Prostate gland (tissue), 2 donors: ENCODE measurements around the gene ZNF227. TPM values are rescaled to one million over a fixed set of nuclear protein-coding genes. Genes with fewer than 3 reads are reported as not detected.
"Not testable (repeated sequence)": the region's sequence is repeated elsewhere in the genome, so short reads cannot be mapped to it uniquely, and the experiment has no call there.

Source experiments
- DNase-seq: peaks from one replicate; pipeline ENCODE4 v3.0.0-alpha.2; 2019; ENCODE audit warnings: low spot score
- H3K27ac ChIP-seq, 2 donors: fragments of 200-600 bp; sonication (generic); 2 replicates each; pipeline ENCODE4 v1.5.1; 2017 to 2019
- H3K27me3 ChIP-seq: fragments of 200-600 bp; sonication (generic); replicated peaks from 2 replicates; pipeline ENCODE4 v1.5.1; 2019; ENCODE audit not compliant: insufficient read depth
- H3K36me3 ChIP-seq, 2 donors: fragments of 200-600 bp; sonication (generic); 1 replicate in 1 of 2; 2 replicates in 1 of 2; pipeline versions ENCODE4 v1.5.1 to v1.8.1; 2017 to 2019
- H3K4me1 ChIP-seq: fragments of 200-600 bp; sonication (generic); replicated peaks from 2 replicates; pipeline ENCODE4 v1.5.1; 2019
- H3K4me3 ChIP-seq, 2 donors: fragments of 200-600 bp; sonication (generic); 2 replicates each; pipeline ENCODE4 v1.5.1; 2017 to 2019
- H3K9me3 ChIP-seq: fragments of 200-600 bp; sonication (generic); 2 replicates; pipeline ENCODE4 v1.5.1; 2017
- CTCF ChIP-seq, 4 experiments: fragments of 200-600 bp in 2 of 4; fragments of 450-650 bp in 2 of 4; sonication (generic) in 2 of 4; IDR thresholded peaks; 1 replicate in 3 of 4; 2 replicates in 1 of 4; pipeline ENCODE4 v1.5.1; 2016 to 2019; ENCODE audit warnings: antibody characterized with exemption in 4 of 4, mild to moderate bottlenecking in 2 of 4, moderate library complexity in 2 of 4
- POLR2A ChIP-seq: fragments of 450-650 bp; IDR thresholded peaks from one replicate; pipeline ENCODE4 v1.6.1; 2016; ENCODE audit warnings: antibody characterized with exemption, mild to moderate bottlenecking
- POLR2AphosphoS5 ChIP-seq: sonication (generic); formaldehyde crosslinking; IDR thresholded peaks from one replicate; pipeline ENCODE4 v1.6.1; 2017; ENCODE audit warnings: antibody characterized with exemption
- WGBS: methylation state at CpG from one replicate; pipeline ENCODE4 v1.1.5; 2018; 5-methylcytosine and 5-hydroxymethylcytosine counted together
- intact Hi-C: fragments of 100-400 bp; cut with DNase I; formaldehyde crosslinking; loops from one replicate; pipeline ENCODE4 v1.14.2; 2022
- total RNA-seq, 2 donors: library from RNA; depleted of rRNA; stranded (reverse); fragments of >200 nt; gene quantifications; one replicate each; pipeline ENCODE4 v1.1.0, GENCODE V29; 2016

Gene ZNF227
- total RNA-seq = 10 to 100 TPM; 17.0 to 26.4 TPM

GRCh38 chr19:44212250-44212865 is at the start of gene ZNF227:
Gene ZNF227, plus strand, starts transcription at chr19:44212532. Its CDS starts 5,261 bp downstream, at chr19:44217793.
- Histone ChIP-seq H3K27me3 (no peaks in the 10 kb centered on the region), H3K36me3 (no peaks in the 10 kb centered on the region), H3K27ac (peak within 1 kb of the TSS; percentile 87 to 88), H3K4me3 (peak within 1 kb of the TSS; percentile 69 to 73), H3K9me3 (no peaks in the 10 kb centered on the region), H3K4me1 (no peaks in the 10 kb centered on the region)
- intact Hi-C loops = loop anchor here (2.0 to 5.0 kb wide), 2 partner anchors 48 to 100 kb away; partner anchors contain the start of genes ZNF225 and ZNF226
- under 1% methylated on average over 37 of the region's 37 CpGs for WGBS
- TF ChIP-seq CTCF (IDR thresholded peaks at IDR 0.05) (peak in 1 of 4 experiments; percentile 0), POLR2A (peak; percentile 23), POLR2AphosphoS5 (peak; percentile 88)
- DNase-seq = peak; percentile 93

GRCh38 chr19:44163789-44164188 is 48.5 kb upstream of the ZNF227 start:
- no peaks in the 10 kb centered on the region for H3K27me3 ChIP-seq
- H3K9me3 ChIP-seq = no peaks in the 10 kb centered on the region
- WGBS = 90% methylated on average over 2 of the region's 2 CpGs
- no peak overlapping the region for H3K27ac ChIP-seq
- peaks cover 0 to 3% of the 10 kb centered on the region in 2 donors for H3K36me3 ChIP-seq
- no peak overlapping the region for H3K4me3 ChIP-seq
- H3K4me1 ChIP-seq = peaks cover 6% of the 10 kb centered on the region
- DNase-seq = no peak
- TF ChIP-seq POLR2A (no peak), POLR2AphosphoS5 (no peak)
- intact Hi-C loops = loop anchor here (2.0 kb wide), 1 partner anchor 49 kb away; the partner anchor contains the start of gene ZNF227

- Histone ChIP-seq H3K27me3 (no peaks in the 10 kb centered on the region), H3K4me1 (peaks cover 6% of the 10 kb centered on the region), H3K36me3 (peaks cover 2 to 3% of the 10 kb centered on the region in 2 donors), H3K27ac (peak overlapping the region; percentile 80 to 88), H3K4me3 (peak overlapping the region; percentile 71 to 84), H3K9me3 (no peaks in the 10 kb centered on the region)
- WGBS = 80% methylated on average over 3 of the region's 3 CpGs
- DNase-seq = no peak
- intact Hi-C loops = loop anchor here (2.0 kb wide), 1 partner anchor 49 kb away; the partner anchor contains the start of gene ZNF227
- TF ChIP-seq POLR2AphosphoS5 = no peak
- no peak for TF ChIP-seq POLR2A
- TF ChIP-seq CTCF (IDR thresholded peaks at IDR 0.05) = no peak
These were observed 48.0 kb upstream of the ZNF227 start for GRCh38 chr19:44164327-44164672.

GRCh38 chr19:44164673-44165512 is 47.4 kb upstream of the ZNF227 start, which contains the start of gene ZNF226:
Gene ZNF226, plus strand, starts transcription at chr19:44165100. Its CDS starts 4,981 bp downstream, at chr19:44170081.
- intact Hi-C loops = loop anchor here (2.0 to 5.0 kb wide), 2 partner anchors 48 to 53 kb away; partner anchors contain the start of genes ZNF225 and ZNF227
- Histone ChIP-seq H3K4me3 (peak within 1 kb of the TSS; percentile 71 to 84), H3K4me1 (peaks cover 6% of the 10 kb centered on the region), H3K9me3 (no peaks in the 10 kb centered on the region), H3K27me3 (no peaks in the 10 kb centered on the region), H3K36me3 (peaks cover 7% of the 10 kb centered on the region in 2 donors), H3K27ac (peak within 1 kb of the TSS; percentile 80 to 88)
- WGBS = under 1% methylated on average over 32 of the region's 32 CpGs
- peak; percentile 97 for DNase-seq
- TF ChIP-seq CTCF (IDR thresholded peaks at IDR 0.05) (no peak), POLR2A (peak; percentile 55), POLR2AphosphoS5 (peak; percentile 98)

GRCh38 chr19:44170660-44171059 is 41.7 kb upstream of the ZNF227 start:
- H3K27ac ChIP-seq = not testable (repeated sequence)

More at GRCh38 chr19:44170660-44171059, 41.7 kb upstream of the ZNF227 start:
- DNase-seq, H3K4me3 ChIP-seq, intact Hi-C loops, H3K4me1 ChIP-seq, H3K27me3 ChIP-seq, H3K9me3 ChIP-seq: not testable (repeated sequence)
- WGBS = 97% methylated on average over 6 of the region's 6 CpGs
- peaks cover 29 to 59% of the 10 kb centered on the region in 2 donors for H3K36me3 ChIP-seq
